NCI-H510A (cell line): ENCODE measurements around the gene CBR4.
"Not testable (repeated sequence)": the region's sequence is repeated elsewhere in the genome, so short reads cannot be mapped to it uniquely, and the experiment has no call there.

ENCODE experiments used
- DNase-seq: peaks from one replicate; lab custom pipeline; 2025; lab: John Stamatoyannopoulos, UW

The CBR4 gene

DNA sequence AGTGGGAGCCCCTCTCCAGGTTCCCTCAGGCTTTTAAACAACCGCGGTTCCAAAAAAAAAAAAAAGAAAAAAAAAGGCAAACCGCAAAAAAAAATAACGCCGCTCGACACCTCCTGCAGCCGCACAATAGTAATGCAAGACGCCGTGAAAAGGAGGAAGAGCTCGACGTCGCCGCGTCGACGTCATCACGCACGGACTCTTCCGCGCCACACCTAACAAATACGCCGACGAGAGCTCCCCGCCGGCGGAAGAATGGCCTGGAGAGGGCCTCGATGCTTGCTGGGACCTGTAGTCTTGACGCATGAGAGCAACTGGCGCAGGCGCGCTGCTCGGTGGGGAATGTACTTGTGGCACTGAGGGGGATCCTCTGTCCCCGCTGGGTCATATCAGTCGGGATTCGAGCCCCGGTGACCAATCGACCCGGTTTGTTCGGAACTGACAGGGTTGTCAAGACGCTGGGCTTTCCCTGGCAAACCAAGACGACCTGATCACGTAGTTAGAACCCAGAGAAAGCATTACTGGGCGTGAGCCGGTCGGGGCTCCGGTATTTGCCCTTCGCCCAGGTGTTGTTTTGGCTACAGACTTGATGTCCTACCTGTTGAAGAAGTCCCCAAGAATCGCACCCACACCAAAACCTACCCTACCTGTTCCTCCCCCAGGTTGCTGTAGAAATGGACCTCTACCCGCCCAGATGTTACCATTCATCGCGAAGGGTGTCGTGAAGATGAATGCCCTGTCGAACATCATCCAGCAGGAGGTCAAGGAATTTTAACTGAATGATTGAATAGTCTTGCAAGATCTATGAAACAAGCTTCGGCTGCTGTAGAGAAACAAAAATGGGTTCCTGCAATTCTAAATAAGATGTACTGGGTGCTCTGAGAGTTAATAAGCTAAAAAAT is at the start of gene CBR4:
Gene CBR4 (minus strand): TSS at position 131 of the 899 bp plus-strand sequence. CDS start 166 bp downstream, outside the sequence.
- peak; percentile 91 for DNase-seq

DNA sequence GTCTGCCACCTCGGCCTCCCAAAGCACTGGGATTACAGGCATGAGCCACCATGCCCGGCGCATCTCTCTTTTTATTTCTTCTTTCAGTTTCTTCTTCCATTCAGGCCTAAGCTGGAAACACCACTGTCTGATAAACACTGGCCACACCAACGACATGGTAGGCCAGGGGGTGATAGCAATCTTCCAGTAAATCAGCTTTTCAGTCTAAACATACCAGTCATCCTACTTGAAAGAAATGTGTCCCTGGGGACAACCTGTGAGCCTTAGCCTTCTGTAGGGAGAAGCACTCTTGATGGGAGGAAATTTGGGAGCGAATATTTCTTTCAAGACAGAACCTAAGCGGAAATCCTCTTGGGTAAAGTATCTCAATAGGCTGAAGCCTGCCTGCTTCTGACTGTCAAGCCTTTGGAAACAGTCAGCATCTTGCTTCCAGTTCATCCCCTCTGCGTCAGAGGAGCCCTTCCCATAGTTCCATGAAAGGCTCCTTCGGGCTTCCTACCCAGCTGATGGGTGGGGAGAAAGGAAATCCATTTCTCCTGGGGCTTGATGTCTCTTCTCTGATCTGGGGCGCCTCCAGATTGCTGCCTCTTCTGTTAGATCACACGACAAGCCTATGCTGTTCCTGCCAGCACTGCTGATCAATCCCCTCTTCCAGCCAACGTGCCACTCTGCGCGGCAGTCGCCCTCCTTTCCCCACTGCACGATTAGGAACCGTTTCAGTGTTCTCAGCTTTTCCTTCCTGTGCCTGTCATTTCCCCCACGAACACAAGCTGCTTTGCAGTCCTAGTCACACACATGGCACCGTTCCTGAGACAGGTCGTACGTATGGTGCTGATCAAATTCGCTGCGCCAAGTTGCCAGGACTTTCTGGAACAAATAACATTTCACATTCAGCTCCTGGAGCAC is 49.5 kb upstream of the CBR4 start:
- no peak for DNase-seq

DNA sequence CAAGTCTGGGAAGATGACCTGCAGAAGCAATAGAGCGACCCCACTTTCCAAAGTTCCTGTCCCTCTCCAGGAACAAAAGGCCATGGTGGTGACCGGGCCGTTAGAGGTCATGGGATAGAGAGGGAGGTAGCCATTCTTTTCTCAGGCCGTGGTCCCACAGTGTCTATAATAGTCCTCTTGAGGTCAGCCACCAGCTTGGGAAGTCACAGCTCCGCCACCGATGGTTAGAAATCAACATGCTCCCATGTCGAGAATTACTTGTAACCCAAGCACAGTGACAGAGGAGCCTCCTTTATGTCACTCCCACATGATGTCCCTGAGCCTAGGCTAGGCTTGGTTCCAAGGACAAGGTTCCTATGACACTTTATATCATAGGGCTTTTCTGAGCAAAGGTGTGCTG is 48.3 kb upstream of the CBR4 start:
- no peak for DNase-seq

DNA sequence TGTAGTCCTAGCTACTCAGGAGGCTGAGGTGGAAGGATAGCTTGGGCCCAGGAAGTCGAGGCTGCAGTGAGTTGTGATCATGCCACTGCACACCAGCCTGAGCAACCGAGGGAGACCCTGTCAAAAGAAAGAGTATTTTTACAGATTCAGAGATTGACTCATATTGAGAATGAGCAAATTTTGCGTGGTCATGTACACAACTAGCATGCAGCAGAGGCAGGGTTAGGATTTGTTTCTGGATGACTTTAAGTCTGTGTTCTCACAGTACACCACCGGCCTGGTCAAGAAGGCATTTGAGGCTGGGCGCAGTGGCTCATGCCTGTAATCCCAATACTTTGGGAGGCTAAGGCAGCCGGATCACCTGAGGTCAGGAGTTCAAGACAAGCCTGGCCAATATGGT is 44.8 kb upstream of the CBR4 start:
- no peak for DNase-seq

DNA sequence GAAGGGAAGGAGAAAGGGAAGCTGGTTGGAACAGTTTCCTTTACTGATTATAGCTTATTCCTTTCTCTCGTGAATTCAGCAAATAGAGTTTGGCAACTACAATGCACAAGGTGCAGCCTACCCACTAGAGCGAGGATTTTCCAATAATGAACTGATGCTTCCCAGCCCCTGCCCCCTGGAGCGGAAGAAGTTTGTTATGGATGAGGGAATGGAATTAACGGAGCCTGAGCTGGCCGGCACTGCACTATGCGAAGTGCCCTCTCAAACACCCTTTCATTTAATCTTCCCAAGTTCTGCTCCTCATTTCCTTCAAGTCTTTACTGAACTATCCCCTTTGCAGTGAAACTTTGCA is 42.5 kb upstream of the CBR4 start:
- DNase-seq = no peak

DNA sequence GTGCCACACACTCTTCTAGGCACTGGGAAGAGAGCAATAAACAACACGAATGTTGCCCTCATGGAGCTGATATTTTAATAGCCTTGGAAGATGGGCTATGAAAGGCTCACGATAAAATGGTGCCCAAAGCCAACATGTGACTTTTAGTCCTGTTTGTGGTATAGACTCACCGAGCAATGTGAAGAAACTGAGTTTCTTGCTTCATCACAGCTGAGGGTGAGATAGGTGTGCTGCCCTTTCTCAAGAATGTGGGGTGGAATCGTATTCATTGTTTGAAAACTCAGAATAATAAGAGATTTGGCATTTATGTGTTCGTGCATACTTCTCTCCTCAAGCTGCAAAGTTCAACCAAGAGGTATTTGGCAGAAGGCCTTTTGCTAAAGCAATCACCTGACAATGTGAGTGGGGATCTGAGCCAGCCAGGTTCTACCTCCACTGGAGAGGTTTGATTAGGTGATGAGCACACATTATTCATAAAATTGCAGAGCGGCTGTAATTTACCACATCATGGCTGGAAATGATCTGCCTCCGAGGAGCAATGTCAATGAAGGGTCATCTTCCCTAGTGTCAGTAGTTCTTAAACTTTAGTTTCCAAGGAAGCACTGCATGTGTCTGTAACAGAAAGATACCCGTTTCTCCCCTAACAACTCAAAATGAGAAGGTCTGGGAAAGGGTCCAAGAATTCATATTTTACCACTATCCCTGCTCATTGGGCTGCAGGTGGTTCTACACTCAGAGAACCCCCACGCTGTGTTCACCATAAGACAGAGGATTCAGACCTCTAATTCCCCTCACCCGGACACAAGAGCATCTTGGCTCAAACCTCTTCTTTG is 41.9 kb upstream of the CBR4 start:
- no peak for DNase-seq

DNA sequence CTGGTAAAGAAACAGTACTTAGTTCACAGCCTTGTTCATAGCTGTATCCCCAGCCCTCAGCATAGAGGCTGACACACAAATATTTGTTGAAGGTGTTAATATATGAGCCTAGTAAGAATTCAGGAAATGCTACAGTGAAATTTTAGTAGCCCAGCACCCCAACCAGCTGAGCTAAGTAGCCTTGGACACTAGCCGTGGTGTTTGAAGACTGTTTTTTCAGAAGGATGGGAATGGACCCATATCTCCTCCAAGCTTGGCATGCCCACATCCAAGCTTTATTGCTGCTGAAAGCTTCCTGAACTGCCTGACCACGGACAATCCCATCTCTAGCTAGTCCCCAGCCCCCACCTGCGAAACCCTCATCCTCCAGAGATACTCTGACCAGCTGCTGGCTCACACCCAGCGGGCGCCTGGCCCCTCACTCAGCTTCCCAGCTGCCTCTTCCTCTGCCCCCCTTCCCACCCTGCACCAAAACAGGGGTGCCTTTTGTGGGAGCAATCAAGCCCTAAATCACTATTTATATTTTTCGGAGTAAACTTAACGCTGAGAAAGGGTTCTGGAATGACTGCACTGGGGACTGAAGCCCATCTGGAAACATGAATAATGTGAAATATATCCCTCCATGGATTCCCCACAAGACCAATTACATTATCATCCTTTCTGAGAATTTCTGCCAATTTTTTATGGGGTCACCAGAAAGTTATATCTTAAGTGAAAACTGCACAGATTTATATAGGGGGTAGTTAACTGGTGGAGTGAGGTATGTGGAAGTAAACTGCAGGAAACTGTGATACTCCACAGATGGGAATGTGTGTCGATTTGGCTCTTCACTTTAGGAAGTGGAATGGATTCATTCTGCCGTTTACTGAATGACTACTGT is 41.1 kb upstream of the CBR4 start:
- DNase-seq = no peak

DNA sequence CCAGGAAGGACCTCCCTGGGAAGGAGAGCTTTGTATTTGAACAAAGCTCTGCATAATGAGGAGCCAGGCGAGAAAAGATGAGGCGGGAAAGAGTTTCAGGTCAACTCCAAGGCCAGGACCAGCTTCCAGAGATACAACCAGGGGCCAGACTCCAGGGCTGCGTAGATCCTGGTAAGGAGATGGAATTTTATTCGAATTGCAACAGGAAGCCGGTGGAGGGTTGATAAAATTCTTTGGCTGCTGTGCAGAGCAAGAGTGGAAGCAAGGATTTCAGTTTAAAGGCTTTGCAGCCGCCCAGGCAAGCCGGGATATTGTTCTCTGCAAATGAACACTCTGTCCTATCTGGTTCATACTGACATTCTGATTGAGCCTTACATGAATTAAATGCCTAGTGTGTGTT is 40.2 kb upstream of the CBR4 start:
- no peak for DNase-seq

DNA sequence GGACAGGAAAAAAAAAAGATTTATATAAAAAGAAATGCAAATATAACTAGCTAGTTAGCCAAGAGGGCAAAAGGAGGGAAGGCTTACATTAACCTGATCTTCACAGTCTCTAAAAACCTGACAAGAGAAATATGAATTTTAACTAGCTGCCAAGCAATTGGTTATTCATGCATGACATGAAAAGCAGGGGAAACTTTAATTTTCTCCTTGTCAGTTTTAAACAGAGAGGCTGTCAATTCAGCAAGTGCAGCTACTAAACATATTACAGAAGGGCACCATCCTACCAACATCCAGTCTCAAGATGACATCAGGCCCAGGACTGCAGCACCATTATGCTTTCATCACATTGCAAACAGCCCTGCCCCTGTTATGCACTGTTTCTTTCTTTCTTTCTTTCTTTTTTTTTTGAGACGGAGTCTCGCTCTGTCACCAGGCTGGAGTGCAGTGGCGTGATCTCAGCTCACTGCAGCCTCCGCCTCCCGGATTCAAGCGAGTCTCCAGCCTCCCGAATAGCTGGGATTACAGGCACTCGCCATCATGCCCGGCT is 38.9 kb upstream of the CBR4 start:
- no peak for DNase-seq

DNA sequence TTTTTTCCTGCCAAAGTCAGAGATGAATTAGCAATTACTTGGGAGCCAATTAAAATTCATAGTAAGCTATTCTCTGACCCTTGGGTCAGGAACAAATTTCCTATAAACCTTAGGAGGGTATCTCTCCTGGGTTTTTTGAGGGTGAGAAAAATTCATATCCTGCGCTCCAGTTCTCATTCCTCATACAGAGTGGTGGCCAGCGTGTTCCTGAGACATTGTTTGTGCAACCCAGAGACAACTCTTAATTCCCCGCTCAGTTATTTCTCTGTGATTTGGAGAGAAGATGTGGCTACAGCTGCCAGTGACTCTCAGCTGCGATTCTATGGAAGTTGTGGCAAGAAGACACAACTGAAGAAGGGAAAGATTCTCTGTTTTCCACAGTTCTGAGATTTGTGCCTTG is 37.9 kb upstream of the CBR4 start:
- no peak for DNase-seq

DNA sequence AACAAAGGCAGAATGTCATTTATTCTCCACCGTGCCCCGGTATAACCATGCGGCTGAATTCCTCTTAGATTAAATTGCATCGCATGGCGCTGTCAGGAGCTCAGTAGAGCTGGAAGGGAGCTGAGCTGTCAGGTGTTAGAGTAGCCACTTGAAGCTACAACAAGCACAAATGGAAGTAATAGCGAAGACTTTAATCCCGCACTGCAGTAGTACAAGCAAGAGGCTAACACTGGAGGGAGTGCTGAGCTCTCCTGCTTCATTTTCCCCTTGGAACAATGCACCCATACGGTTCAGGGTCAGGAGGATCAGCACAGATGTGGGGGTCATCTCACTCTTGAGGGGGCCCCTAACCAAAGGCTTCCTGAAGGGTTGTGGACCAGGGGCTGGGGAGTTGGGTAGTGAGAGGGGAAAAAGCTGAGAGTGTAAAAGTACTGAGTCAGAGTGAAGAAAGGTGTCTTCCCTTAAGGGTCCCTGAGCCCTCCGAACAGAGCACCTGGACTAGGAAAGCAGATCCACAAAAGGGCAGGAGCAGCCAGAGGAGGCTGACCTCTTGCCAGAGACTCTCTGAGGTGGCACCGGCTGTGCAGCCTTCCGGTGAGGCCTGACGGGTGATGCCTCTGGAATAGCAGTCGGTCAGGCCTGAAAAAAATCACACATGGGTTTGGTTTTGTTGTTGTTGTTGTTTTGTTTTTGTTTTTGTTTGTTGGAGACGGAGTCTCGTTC is 36.0 kb upstream of the CBR4 start:
- DNase-seq = peak; percentile 2

DNA sequence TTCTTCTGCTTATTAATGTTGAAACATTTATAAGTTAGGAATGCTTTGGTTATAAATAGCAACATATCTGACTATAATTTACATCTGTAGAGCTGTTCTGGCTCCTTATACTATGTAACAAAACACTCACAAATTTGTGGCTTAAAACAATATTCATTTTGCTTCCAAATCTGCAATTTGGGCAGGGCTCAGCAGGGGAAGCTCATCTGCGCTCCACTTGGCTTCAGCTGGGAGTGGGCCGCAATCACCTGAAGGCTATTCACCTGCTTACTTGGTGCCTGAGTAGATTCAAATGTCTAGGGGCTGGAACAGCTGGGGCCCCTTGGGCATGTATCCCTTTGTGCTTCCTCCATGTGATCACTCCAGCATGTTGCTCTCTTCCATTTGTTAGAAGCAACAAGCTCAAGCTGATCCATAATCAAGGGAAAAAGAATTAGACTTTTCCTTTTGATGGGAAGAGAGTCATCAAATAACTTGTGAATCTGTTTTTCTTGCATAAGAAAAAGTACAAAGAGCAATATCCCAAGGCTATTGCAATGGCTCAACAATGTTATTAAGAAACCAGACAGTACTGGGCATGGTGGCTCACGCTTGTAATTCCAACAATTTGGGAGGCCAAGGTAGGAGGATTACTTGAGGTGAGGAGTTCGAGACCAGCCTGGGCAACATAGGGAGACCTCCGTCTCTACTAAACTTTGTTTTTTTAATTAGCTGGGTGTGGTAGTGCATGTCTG is 34.8 kb upstream of the CBR4 start:
- DNase-seq = no peak

DNA sequence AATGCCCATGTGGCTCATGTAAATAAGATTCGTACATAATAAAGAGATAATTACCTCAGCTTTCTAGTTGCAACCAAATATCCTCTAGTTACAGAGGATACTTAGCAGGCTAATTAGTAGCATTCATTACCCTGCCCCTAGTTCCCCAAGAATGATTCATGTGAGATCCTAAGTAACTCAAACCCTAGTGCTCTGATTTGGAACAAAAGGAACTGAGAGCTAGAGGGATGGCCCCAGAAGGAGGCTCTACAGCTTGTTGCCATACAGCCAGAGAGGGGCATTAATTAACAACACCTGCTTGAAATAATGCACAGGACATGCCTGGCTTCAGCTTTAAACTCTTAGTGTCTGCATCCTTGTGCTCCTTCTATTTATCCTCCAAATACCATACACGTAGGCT is 32.6 kb upstream of the CBR4 start:
- no peak for DNase-seq

DNA sequence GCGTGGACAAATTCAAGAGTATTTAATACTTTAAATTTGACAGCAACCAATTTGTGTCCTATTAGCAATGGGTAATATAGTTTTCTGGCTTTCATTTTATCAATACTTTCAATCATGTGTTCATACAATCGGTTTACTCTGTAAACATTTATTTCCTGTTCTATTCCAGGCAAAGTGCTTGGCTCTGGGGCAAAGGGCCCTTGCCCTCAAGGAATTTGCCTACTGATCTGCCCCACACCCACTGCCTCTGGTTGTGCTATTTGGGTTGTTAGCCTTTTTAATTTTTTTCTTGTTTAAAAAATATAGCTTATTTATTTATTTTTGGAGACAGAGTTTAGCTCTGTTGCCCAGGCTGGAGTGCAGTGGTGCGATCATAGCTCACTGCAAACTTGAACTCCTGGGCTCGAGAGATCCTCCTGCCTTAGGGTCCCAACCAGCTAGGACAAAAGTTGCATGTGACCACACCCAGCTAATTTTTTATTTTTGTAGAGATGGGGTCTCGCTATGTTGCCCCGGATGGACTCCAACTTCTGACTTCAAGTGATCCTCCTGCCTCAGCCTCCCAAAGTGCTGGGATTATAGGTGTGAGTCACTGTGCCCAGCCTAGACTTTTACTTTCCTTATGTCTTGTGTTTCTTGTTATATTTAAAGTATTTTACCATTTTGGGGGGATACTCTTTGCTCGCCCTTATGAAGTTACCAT is 30.7 kb upstream of the CBR4 start:
- no peak for DNase-seq

DNA sequence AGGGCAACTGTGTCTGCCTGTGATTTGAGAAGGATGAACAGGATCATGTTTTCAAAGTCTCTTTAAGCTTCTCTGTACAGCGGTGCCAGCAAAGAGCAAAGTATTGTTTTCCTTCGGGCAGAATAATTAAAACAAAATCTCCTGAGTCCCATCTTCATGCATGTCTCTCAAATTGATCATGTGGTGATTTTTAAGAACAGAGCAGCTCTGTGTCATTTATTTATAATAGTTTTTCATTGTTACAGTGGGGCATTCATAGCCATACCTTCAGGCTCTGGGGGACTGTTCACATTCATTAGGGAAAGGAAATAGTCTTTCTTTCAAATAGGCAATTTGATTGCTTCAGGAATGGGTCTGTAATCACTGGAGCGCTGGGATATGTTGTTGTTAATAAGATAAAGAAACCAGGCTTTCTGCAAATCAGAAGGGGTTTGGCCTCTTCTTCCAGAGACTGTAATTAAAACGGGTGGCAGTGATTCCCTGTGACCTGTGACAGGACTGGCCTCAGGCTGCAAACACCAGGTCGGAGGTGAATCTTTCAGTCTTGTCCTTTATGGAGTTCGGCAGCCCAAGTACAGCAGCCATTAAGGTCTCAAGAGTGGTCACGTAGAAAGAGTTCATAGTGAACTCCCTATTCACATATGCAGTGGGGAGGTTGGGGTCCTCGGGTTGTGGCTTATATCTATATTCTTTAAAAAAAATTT is 29.3 kb upstream of the CBR4 start:
- DNase-seq = no peak

DNA sequence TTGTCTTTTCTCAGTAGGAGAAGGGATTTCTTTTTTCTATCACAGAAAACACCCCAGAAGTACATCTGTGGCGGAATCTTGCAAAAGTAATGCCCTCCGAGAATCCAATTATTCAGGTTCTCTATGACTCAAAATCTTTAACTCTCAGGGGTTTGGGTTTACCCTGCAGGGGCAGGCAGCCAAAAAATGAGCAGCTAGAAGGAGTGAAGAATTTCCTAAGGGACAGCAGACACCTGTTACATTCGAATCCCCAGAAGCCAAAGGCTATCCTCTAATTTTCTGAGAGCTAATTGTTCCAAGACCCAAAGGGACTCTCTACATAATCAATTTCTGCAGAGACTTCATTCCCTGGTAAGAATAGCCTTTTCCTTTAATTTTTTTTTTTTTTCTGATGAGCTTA is 27.5 kb upstream of the CBR4 start:
- no peak for DNase-seq

DNA sequence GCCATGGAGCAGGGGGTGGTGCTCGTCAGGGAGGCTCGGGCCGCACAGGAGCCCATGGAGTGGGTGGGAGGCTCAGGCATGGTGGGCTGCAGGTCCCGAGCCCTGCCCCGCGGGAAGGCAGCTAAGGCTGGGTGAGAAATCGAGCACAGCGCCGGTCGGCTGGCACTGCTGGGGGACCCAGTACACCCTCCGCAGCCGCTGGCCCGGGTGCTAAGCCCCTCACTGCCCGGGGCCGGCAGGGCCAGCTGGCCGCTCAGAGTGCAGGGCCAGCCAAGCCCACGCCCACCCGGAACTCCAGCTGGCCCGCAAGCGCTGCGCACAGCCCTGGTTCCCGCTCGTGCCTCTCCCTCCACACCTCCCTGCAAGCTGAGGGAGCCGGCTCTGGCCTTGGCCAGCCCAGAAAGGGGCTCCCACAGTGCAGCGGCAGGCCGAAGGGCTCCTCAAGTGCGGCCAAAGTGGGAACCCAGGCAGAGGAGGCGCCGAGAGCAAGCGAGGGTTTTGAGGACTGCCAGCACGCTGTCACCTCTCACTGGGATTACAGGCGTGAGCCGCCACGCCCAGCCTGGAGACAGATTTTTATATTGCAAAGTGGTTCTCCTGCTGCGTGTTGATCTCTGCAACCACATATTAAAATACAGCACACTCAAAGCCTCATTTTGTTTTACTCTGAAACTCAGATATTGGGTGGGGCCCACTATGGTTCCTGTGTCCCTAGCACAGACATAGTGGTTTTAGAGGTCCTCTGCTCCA is 26.0 kb upstream of the CBR4 start:
- not testable (repeated sequence) for DNase-seq
